ENCODE measurements around the gene CAMK1D.
A peak's percentile ranks its signal among the peaks of the same experiment; 100 is the strongest.

The CAMK1D gene

GRCh38 chr10:12769323-12770044, 420.1 kb downstream of the CAMK1D start:
- no peak for DNase-seq (ENCODE audit: low read depth)

- no peak for DNase-seq (ENCODE audit: low read depth)
Measured at GRCh38 chr10:12771981-12772760, 422.8 kb downstream of the CAMK1D start.

- no peak for DNase-seq (ENCODE audit: low read depth)
Measured at GRCh38 chr10:12772797-12773587, 423.6 kb downstream of the CAMK1D start.

GRCh38 chr10:12774204-12774894, 425.0 kb downstream of the CAMK1D start:
- no peak for DNase-seq (ENCODE audit: low read depth)

GRCh38 chr10:12777840-12778585, 428.7 kb downstream of the CAMK1D start:
- no peak for DNase-seq (ENCODE audit: low read depth)

GRCh38 chr10:12780634-12781601, 431.6 kb downstream of the CAMK1D start:
- DNase-seq (ENCODE audit: low read depth), result peak; percentile 0

- no peak for DNase-seq (ENCODE audit: low read depth)
Measured at GRCh38 chr10:12781976-12782375, 432.6 kb downstream of the CAMK1D start.

- DNase-seq (ENCODE audit: low read depth), result peak; percentile 11
Measured at GRCh38 chr10:12782537-12782936, 433.2 kb downstream of the CAMK1D start.

- no peak for DNase-seq (ENCODE audit: low read depth)
Measured at GRCh38 chr10:12783293-12783692, 433.9 kb downstream of the CAMK1D start.

- DNase-seq (ENCODE audit: low read depth), result no peak
Measured at GRCh38 chr10:12784646-12785045, 435.3 kb downstream of the CAMK1D start.

- no peak for DNase-seq (ENCODE audit: low read depth)
Measured at GRCh38 chr10:12785415-12785831, 436.1 kb downstream of the CAMK1D start.

- DNase-seq (ENCODE audit: low read depth), result no peak
Measured at GRCh38 chr10:12787297-12787696, 437.9 kb downstream of the CAMK1D start.

- DNase-seq (ENCODE audit: low read depth), result no peak
Measured at GRCh38 chr10:12788277-12788676, 438.9 kb downstream of the CAMK1D start.

- DNase-seq (ENCODE audit: low read depth), result no peak
Measured at GRCh38 chr10:12790270-12790669, 440.9 kb downstream of the CAMK1D start.

- DNase-seq (ENCODE audit: low read depth), result no peak
Measured at GRCh38 chr10:12791728-12792127, 442.4 kb downstream of the CAMK1D start.

- DNase-seq (ENCODE audit: low read depth), result no peak
Measured at GRCh38 chr10:12792889-12793556, 443.7 kb downstream of the CAMK1D start.

- no peak for DNase-seq (ENCODE audit: low read depth)
Measured at GRCh38 chr10:12795315-12796110, 446.2 kb downstream of the CAMK1D start.

GRCh38 chr10:12796401-12797160, 447.2 kb downstream of the CAMK1D start:
- DNase-seq (ENCODE audit: low read depth), result no peak
